Activated CD4-positive, alpha-beta memory T cell treated with anti-CD3 and anti-CD28 coated beads for 36 hours (primary cell): ENCODE results near the gene PPRC1. TPM values are rescaled to one million over a fixed set of nuclear protein-coding genes. Genes with fewer than 3 reads are reported as not detected.

ENCODE experiments used
- CTCF ChIA-PET: fragments of 350-600 bp; sonication (Branson Sonifier 250); formaldehyde crosslinking; loops from one replicate; lab custom pipeline; 2021; ENCODE audit warnings: antibody characterized with exemption, inconsistent platforms; lab: Charles Lee
- POLR2A ChIA-PET: fragments of 350-600 bp; sonication (Branson Sonifier 250); formaldehyde crosslinking; loops from one replicate; lab custom pipeline; 2021; ENCODE audit warnings: antibody characterized with exemption; lab: Charles Lee
- DNase-seq: peaks from one replicate; pipeline ENCODE4 v3.0.0-alpha.2; 2020
- H3K27ac Mint-ChIP-seq: one replicate; pipeline ENCODE4 v1.8.0; 2021; ENCODE audit warnings: mixed read lengths
- H3K27me3 Mint-ChIP-seq: one replicate; pipeline ENCODE4 v1.8.0; 2021; ENCODE audit warnings: mixed read lengths
- H3K36me3 Mint-ChIP-seq: one replicate; pipeline ENCODE4 v1.8.0; 2021; ENCODE audit warnings: mixed read lengths
- H3K4me1 Mint-ChIP-seq: one replicate; pipeline ENCODE4 v1.8.0; 2021; ENCODE audit warnings: low read depth, mixed read lengths
- H3K4me3 Mint-ChIP-seq: one replicate; pipeline ENCODE4 v1.8.0; 2021; ENCODE audit warnings: mild to moderate bottlenecking, mixed read lengths
- H3K9me3 Mint-ChIP-seq: one replicate; pipeline ENCODE4 v1.8.0; 2021; ENCODE audit warnings: mixed read lengths
- intact Hi-C: fragments of 100-400 bp; cut with micrococcal nuclease; formaldehyde crosslinking; loops from one replicate; pipeline ENCODE4 v1.15.1; 2023
- total RNA-seq, 2 experiments: library from RNA; stranded (reverse); gene quantifications; one replicate each; pipeline ENCODE4 v1.2.3, GENCODE V29; 2021

Gene PPRC1
- total RNA-seq, 2 experiments from 2014 or later: 59.1 to 65.9 TPM

GRCh38 chr10:102134416-102134815, 1.6 kb downstream of the PPRC1 start:
- POLR2A ChIA-PET: interaction anchor here (0.8 to 2.6 kb wide), 4 partner anchors 11 to 20 kb away, joined by 3 to 14 read pairs (median 6); partner anchors contain the start of gene NOLC1
- H3K4me3 Mint-ChIP-seq: peak overlapping the region; percentile 100
- H3K36me3 Mint-ChIP-seq: peaks cover 28% of the 10 kb centered on the region
- no peaks in the 10 kb centered on the region for H3K27me3 Mint-ChIP-seq
- DNase-seq: no peak
- intact Hi-C loops: loop anchor here (5.0 kb wide), 1 partner anchor 302 kb away; no protein-coding TSS in a partner anchor
- CTCF ChIA-PET: interaction anchor here (2.0 kb wide), 1 partner anchor 35 kb away, joined by 7 read pairs; no protein-coding TSS in a partner anchor
- H3K9me3 Mint-ChIP-seq: no peaks in the 10 kb centered on the region
- peak overlapping the region; percentile 98 for H3K27ac Mint-ChIP-seq
- peaks cover 42% of the 10 kb centered on the region for H3K4me1 Mint-ChIP-seq

DNA sequence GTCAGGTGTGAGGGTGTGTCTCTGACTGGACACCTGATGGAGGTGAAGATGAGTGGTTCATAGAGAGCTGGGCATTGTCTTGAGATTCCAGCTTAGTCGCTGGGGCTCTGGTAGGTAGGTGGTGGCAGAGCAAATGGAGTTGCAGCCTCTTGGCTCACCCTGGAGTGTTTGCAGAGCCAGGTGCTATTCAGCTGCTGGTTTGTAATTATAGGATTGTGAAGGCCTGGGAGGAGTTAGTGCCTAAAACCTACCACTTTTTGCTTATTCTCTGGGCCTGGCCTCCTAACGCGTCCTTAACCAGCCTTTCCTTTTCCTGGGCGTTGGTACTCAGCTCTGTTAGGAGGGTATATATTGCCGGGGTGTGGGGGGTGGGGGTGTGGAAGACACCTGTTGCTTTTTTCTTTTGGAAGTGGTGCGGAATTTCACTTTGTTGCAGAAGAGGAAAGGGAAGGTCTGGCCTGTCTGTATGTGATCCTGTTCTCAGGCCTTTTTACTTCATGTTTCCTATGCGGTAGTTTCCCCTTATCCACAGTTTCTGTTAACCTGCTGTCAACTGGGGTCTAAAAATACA, 3.2 kb downstream of the PPRC1 start:
- no peak for DNase-seq
- ChIA-PET CTCF (interaction anchor here (2.0 kb wide), 1 partner anchor 34 kb away, joined by 7 read pairs; no protein-coding TSS in a partner anchor), POLR2A (interaction anchor here (1.4 to 2.6 kb wide), 2 partner anchors 15 to 21 kb away, joined by 4 to 14 read pairs; partner anchors contain the start of gene NOLC1)
- H3K9me3 Mint-ChIP-seq: no peaks in the 10 kb centered on the region
- H3K4me3 Mint-ChIP-seq: peak overlapping the region; percentile 34
- no peaks in the 10 kb centered on the region for H3K27me3 Mint-ChIP-seq
- peaks cover 42% of the 10 kb centered on the region for H3K4me1 Mint-ChIP-seq
- peak overlapping the region; percentile 71 for H3K27ac Mint-ChIP-seq
- H3K36me3 Mint-ChIP-seq: peaks cover 43% of the 10 kb centered on the region
- intact Hi-C loops: no loop called here

DNA sequence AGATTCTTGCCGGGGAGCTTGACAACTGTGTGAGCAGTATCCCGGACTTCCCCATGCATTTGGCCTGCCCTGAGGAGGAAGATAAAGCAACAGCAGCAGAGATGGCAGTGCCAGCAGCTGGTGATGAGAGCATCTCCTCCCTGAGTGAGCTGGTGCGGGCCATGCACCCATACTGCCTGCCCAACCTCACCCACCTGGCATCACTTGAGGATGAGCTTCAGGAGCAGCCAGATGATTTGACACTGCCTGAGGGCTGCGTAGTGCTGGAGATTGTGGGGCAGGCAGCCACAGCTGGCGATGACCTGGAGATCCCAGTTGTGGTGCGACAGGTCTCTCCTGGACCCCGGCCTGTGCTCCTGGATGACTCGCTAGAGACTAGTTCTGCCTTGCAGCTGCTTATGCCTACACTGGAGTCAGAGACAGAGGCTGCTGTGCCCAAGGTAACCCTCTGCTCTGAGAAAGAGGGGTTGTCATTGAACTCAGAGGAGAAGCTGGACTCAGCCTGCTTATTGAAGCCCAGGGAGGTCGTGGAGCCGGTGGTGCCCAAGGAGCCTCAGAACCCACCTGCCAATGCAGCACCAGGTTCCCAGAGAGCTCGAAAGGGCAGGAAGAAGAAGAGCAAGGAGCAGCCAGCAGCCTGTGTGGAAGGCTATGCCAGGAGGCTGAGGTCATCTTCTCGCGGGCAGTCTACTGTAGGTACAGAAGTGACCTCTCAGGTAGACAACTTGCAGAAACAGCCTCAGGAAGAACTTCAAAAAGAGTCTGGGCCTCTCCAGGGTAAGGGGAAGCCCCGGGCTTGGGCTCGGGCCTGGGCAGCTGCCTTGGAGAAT, 6.7 kb downstream of the PPRC1 start:
- intact Hi-C loops: no loop called here
- peaks cover 62% of the 10 kb centered on the region for H3K36me3 Mint-ChIP-seq
- no peak overlapping the region for H3K4me3 Mint-ChIP-seq
- DNase-seq: no peak
- peaks cover 30% of the 10 kb centered on the region for H3K4me1 Mint-ChIP-seq
- CTCF ChIA-PET: interaction anchor here (0.6 to 1.6 kb wide), 4 partner anchors 30 to 477 kb away, joined by 3 to 5 read pairs (median 3); partner anchors contain the start of gene SUFU
- POLR2A ChIA-PET: no interaction called here
- H3K9me3 Mint-ChIP-seq: no peaks in the 10 kb centered on the region
- no peaks in the 10 kb centered on the region for H3K27me3 Mint-ChIP-seq
- H3K27ac Mint-ChIP-seq: no peak overlapping the region

- CTCF ChIA-PET: interaction anchor here (1.0 to 1.2 kb wide), 2 partner anchors 30 to 259 kb away, joined by 3 to 5 read pairs; no protein-coding TSS in a partner anchor
- peaks cover 59% of the 10 kb centered on the region for H3K36me3 Mint-ChIP-seq
- no peaks in the 10 kb centered on the region for H3K9me3 Mint-ChIP-seq
- H3K4me1 Mint-ChIP-seq: peaks cover 24% of the 10 kb centered on the region
- H3K27me3 Mint-ChIP-seq: no peaks in the 10 kb centered on the region
- H3K27ac Mint-ChIP-seq: no peak overlapping the region
- intact Hi-C loops: no loop called here
- H3K4me3 Mint-ChIP-seq: no peak overlapping the region
- POLR2A ChIA-PET: no interaction called here
- DNase-seq: no peak
Measured at GRCh38 chr10:102140218-102140617, 7.4 kb downstream of the PPRC1 start.

- Mint-ChIP-seq H3K9me3 (no peaks in the 10 kb centered on the region), H3K4me3 (no peak overlapping the region)
Measured at GRCh38 chr10:102140913-102141540, 8.2 kb downstream of the PPRC1 start.

GRCh38 chr10:102141583-102142107, 8.8 kb downstream of the PPRC1 start:
- H3K36me3 Mint-ChIP-seq: peaks cover 60% of the 10 kb centered on the region
- no peaks in the 10 kb centered on the region for H3K27me3 Mint-ChIP-seq
- H3K27ac Mint-ChIP-seq: no peak overlapping the region
- ChIA-PET POLR2A (interaction anchor here (0.8 kb wide), 1 partner anchor 9 kb away, joined by 3 read pairs; no protein-coding TSS in a partner anchor), CTCF (no interaction called here)
- H3K4me3 Mint-ChIP-seq: no peak overlapping the region
- peaks cover 12% of the 10 kb centered on the region for H3K4me1 Mint-ChIP-seq
- no peak for DNase-seq
- H3K9me3 Mint-ChIP-seq: no peaks in the 10 kb centered on the region
- intact Hi-C loops: no loop called here

More at GRCh38 chr10:102140913-102141540, 8.2 kb downstream of the PPRC1 start:
- ChIA-PET POLR2A (interaction anchor here (0.5 to 0.8 kb wide), 2 partner anchors 10 to 92 kb away, joined by 3 read pairs; no protein-coding TSS in a partner anchor), CTCF (no interaction called here)
- Mint-ChIP-seq H3K27ac (no peak overlapping the region), H3K4me1 (peaks cover 16% of the 10 kb centered on the region), H3K36me3 (peaks cover 57% of the 10 kb centered on the region), H3K27me3 (no peaks in the 10 kb centered on the region)
- DNase-seq: no peak
- intact Hi-C loops: no loop called here

DNA sequence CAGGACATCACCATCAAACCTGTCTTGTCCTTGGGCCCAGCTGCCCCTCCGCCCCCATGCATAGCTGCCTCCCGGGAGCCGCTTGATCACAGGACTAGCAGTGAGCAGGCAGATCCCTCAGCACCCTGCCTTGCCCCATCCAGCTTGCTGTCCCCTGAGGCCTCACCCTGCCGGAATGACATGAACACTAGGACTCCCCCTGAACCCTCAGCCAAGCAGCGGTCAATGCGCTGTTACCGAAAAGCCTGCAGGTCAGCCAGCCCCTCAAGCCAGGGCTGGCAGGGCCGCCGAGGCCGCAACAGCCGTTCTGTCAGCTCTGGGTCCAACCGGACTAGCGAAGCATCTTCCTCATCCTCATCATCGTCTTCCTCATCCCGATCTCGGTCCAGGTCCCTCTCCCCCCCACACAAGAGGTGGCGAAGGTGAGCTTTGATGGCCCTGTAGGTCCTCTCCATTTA, 14.2 kb downstream of the PPRC1 start:
- H3K4me3 Mint-ChIP-seq: no peak overlapping the region
- peaks cover 66% of the 10 kb centered on the region for H3K36me3 Mint-ChIP-seq
- peaks cover 19% of the 10 kb centered on the region for H3K4me1 Mint-ChIP-seq
- no peaks in the 10 kb centered on the region for H3K9me3 Mint-ChIP-seq
- H3K27me3 Mint-ChIP-seq: no peaks in the 10 kb centered on the region
- H3K27ac Mint-ChIP-seq: peak overlapping the region; percentile 63
- no peak for DNase-seq
- POLR2A ChIA-PET: interaction anchor here (1.1 to 2.5 kb wide), 3 partner anchors 9 to 14 kb away, joined by 3 to 8 read pairs (median 5); partner anchors contain the start of gene PPRC1
- CTCF ChIA-PET: no interaction called here
- intact Hi-C loops: no loop called here

GRCh38 chr10:102147561-102147960, 14.7 kb downstream of the PPRC1 start:
- Mint-ChIP-seq H3K4me1 (peaks cover 19% of the 10 kb centered on the region), H3K4me3 (no peak overlapping the region), H3K27ac (peak overlapping the region; percentile 63), H3K27me3 (no peaks in the 10 kb centered on the region), H3K9me3 (no peaks in the 10 kb centered on the region), H3K36me3 (peaks cover 68% of the 10 kb centered on the region)
- ChIA-PET CTCF (interaction anchor here (1.6 to 1.7 kb wide), 2 partner anchors 82 to 252 kb away, joined by 3 to 7 read pairs; no protein-coding TSS in a partner anchor), POLR2A (interaction anchor here (1.1 to 2.5 kb wide), 3 partner anchors 10 to 15 kb away, joined by 3 to 8 read pairs (median 5); partner anchors contain the start of gene PPRC1)
- no peak for DNase-seq
- intact Hi-C loops: no loop called here

GRCh38 chr10:102148275-102148674, 15.4 kb downstream of the PPRC1 start:
- H3K27me3 Mint-ChIP-seq: no peaks in the 10 kb centered on the region
- intact Hi-C loops: no loop called here
- no peaks in the 10 kb centered on the region for H3K9me3 Mint-ChIP-seq
- H3K36me3 Mint-ChIP-seq: peaks cover 70% of the 10 kb centered on the region
- H3K27ac Mint-ChIP-seq: no peak overlapping the region
- ChIA-PET POLR2A (no interaction called here), CTCF (interaction anchor here (0.6 to 1.7 kb wide), 3 partner anchors 16 to 251 kb away, joined by 3 to 7 read pairs (median 4); partner anchors contain the start of gene PPRC1)
- peaks cover 23% of the 10 kb centered on the region for H3K4me1 Mint-ChIP-seq
- DNase-seq: no peak
- H3K4me3 Mint-ChIP-seq: no peak overlapping the region

GRCh38 chr10:102150970-102151773, 18.3 kb downstream of the PPRC1 start:
- peaks cover 74% of the 10 kb centered on the region for H3K36me3 Mint-ChIP-seq
- H3K4me1 Mint-ChIP-seq: peaks cover 48% of the 10 kb centered on the region
- CTCF ChIA-PET: interaction anchor here (1.1 to 2.4 kb wide), 4 partner anchors 18 to 80 kb away, joined by 4 to 10 read pairs (median 6); partner anchors contain the start of gene PPRC1
- H3K27me3 Mint-ChIP-seq: no peaks in the 10 kb centered on the region
- H3K4me3 Mint-ChIP-seq: peak overlapping the region; percentile 74
- DNase-seq: peak; percentile 18
- intact Hi-C loops: loop anchor here (5.0 kb wide), 1 partner anchor 271 kb away; the partner anchor contains the start of gene FBXL15
- H3K27ac Mint-ChIP-seq: peak overlapping the region; percentile 98
- H3K9me3 Mint-ChIP-seq: no peaks in the 10 kb centered on the region
- POLR2A ChIA-PET: interaction anchor here (0.9 to 2.8 kb wide), 11 partner anchors 9 to 333 kb away, joined by 3 to 21 read pairs (median 6); partner anchors contain the start of genes CUEDC2, NFKB2, OGA and PPRC1
